ENCODE data around the gene IL21R. TPM values are rescaled to one million over a fixed set of nuclear protein-coding genes. Genes with fewer than 3 reads are reported as not detected.

IL21R gene
- total and polyA plus RNA-seq, 2 donors (not counting 1 experiment from before 2014, with no cell fraction given): 28.5 to 32.1 TPM

DNA sequence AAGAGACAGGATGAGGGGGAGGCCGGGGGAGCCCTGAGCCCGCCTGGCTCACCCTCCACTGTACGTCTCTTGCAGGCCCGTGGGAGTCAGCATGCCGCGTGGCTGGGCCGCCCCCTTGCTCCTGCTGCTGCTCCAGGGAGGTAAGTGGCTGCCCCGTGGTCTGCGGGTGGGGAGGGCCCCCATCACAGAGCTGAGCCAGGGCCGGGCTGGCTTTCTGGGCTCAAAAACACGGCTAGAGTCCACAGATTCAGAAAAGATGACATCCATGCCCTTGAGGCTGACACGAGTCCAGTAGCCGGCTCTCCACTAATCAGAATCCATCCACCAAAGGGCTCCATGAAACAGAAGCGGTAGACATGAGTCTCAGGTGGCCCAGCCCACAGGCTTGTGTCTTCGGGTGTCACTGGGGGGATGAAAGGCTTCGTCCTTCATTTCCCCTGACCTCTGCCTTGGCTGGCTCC, 28.0 kb downstream of the IL21R start:
- Histone ChIP-seq H3K36me3 (replicated peaks in 1 of 2; ENCODE audit: control extremely low read depth in 1 of 2, control insufficient read depth in 1 of 2, extremely low read depth in 1 of 2, insufficient read depth in 2 of 2, low read length in 1 of 2) (peaks cover 0 to 49% of the 10 kb centered on the region in 2 experiments), H3K79me2 (ENCODE audit: control insufficient read depth, insufficient read depth, low read length) (peaks cover 91% of the 10 kb centered on the region), H3K27me3 (replicated peaks in 1 of 4; ENCODE audit: control extremely low read depth in 1 of 4, control insufficient read depth in 3 of 4, insufficient read depth in 4 of 4, low read length in 3 of 4) (no peaks in the 10 kb centered on the region), H4K20me1 (ENCODE audit: control insufficient read depth, insufficient read depth, low read length, poor library complexity, severe bottlenecking) (peaks cover 85% of the 10 kb centered on the region), H3K27ac (ENCODE audit: low read length in 2 of 2) (peak overlapping the region; percentile 31 to 44), H3K4me2 (replicated peaks; ENCODE audit: low read depth, low read length, poor library complexity, severe bottlenecking) (peak overlapping the region; percentile 27), H3K9ac (ENCODE audit: low read length) (no peak overlapping the region), H3K9me3 (ENCODE audit: control extremely low read depth in 1 of 3, control insufficient read depth in 2 of 3, insufficient read depth in 1 of 3, low read length in 2 of 3) (no peaks in the 10 kb centered on the region), H2AFZ (ENCODE audit: insufficient read depth, low read depth, low read length, poor library complexity, severe bottlenecking) (no peak overlapping the region), H3K4me3 (ENCODE audit: control extremely low read depth in 1 of 5, extremely low read depth in 1 of 5, insufficient read depth in 1 of 5, low read depth in 2 of 5, low read length in 4 of 5) (no peak overlapping the region), H3K4me1 (ENCODE audit: control insufficient read depth in 2 of 2, insufficient read depth in 2 of 2, low read length in 2 of 2) (peaks cover 79 to 83% of the 10 kb centered on the region in 2 donors)
- 47% methylated on average over 16 of the region's 16 CpGs for WGBS (ENCODE audit: insufficient coverage)
- TF ChIP-seq CTCF (IDR thresholded peaks at IDR 0.05) (no peak), EZH2 (IDR thresholded peaks at IDR 0.05; ENCODE audit: borderline replicate concordance, insufficient read depth, low read depth, low read length, poor library complexity, severe bottlenecking) (no peak)
- H3K4me3 Mint-ChIP-seq: peak overlapping the region; percentile 52
- no peak for DNase-seq
- ChIA-PET CTCF (interaction anchor here (1.2 to 3.0 kb wide), 2 partner anchors 15 to 20 kb away, joined by 4 to 11 read pairs; no protein-coding TSS in a partner anchor), POLR2A (interaction anchor here (1.7 kb wide), 1 partner anchor 20 kb away, joined by 5 read pairs; no protein-coding TSS in a partner anchor)
- peaks cover 75% of the 10 kb centered on the region for H3K4me1 Mint-ChIP-seq
- peaks cover 3% of the 10 kb centered on the region for H3K9me3 Mint-ChIP-seq (ENCODE audit: insufficient read depth)
- peaks cover 4% of the 10 kb centered on the region for H3K27me3 Mint-ChIP-seq
- no peak for ATAC-seq (ENCODE audit: low read depth)
- H3K27ac Mint-ChIP-seq: peak overlapping the region; percentile 70
- intact Hi-C loops (cut with micrococcal nuclease): no loop called here

DNA sequence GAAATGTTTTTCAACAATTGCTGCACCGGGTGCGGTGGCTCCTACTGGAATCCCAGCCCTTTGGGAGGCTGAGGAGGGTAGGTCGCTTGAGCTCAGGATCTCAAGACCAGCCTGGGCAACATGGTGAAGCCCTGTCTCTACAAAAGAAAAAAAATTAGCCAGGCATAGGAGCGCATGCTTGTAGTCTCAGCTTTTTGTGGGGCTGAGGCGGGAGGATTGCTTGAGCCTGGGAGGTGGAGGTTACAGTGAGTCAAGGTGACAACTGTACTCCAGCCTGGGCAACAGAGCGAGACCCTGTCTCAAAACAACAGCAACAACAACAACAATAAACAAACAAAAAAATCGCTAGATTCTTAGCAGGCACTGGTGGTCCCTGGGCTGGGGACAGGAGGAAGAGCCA, 28.5 kb downstream of the IL21R start:
- H3K9ac ChIP-seq (ENCODE audit: low read length): no peak overlapping the region
- 81% methylated on average over 3 of the region's 7 CpGs for WGBS (ENCODE audit: insufficient coverage)
- DNase-seq (no peak), ATAC-seq (ENCODE audit: low read depth) (no peak)
- Mint-ChIP-seq H3K4me1 (peaks cover 71% of the 10 kb centered on the region), H3K9me3 (ENCODE audit: insufficient read depth) (peaks cover 3% of the 10 kb centered on the region), H3K4me3 (peak overlapping the region; percentile 52), H3K27ac (peak overlapping the region; percentile 70), H3K27me3 (peaks cover 4% of the 10 kb centered on the region)
- H3K27ac ChIP-seq (ENCODE audit: low read length in 2 of 2): peak overlapping the region; percentile 31 to 44
- H3K4me2 ChIP-seq (replicated peaks; ENCODE audit: low read depth, low read length, poor library complexity, severe bottlenecking): peak overlapping the region; percentile 27
- no peak for TF ChIP-seq CTCF (IDR thresholded peaks at IDR 0.05)
- no peak for TF ChIP-seq EZH2 (IDR thresholded peaks at IDR 0.05; ENCODE audit: borderline replicate concordance, insufficient read depth, low read depth, low read length, poor library complexity, severe bottlenecking)
- intact Hi-C loops (cut with micrococcal nuclease): no loop called here
- H4K20me1 ChIP-seq (ENCODE audit: control insufficient read depth, insufficient read depth, low read length, poor library complexity, severe bottlenecking): peaks cover 83% of the 10 kb centered on the region
- H3K79me2 ChIP-seq (ENCODE audit: control insufficient read depth, insufficient read depth, low read length): peaks cover 86% of the 10 kb centered on the region
- ChIA-PET CTCF (interaction anchor here (0.9 to 3.0 kb wide), 6 partner anchors 15 to 63 kb away, joined by 3 to 11 read pairs (median 4); no protein-coding TSS in a partner anchor), POLR2A (interaction anchor here (1.7 kb wide), 1 partner anchor 20 kb away, joined by 5 read pairs; no protein-coding TSS in a partner anchor)
- no peaks in the 10 kb centered on the region for H3K9me3 ChIP-seq (ENCODE audit: control extremely low read depth in 1 of 3, control insufficient read depth in 2 of 3, insufficient read depth in 1 of 3, low read length in 2 of 3)
- H2AFZ ChIP-seq (ENCODE audit: insufficient read depth, low read depth, low read length, poor library complexity, severe bottlenecking): no peak overlapping the region
- H3K4me3 ChIP-seq (ENCODE audit: control extremely low read depth in 1 of 5, extremely low read depth in 1 of 5, insufficient read depth in 1 of 5, low read depth in 2 of 5, low read length in 4 of 5): no peak overlapping the region
- no peaks in the 10 kb centered on the region for H3K27me3 ChIP-seq (replicated peaks in 1 of 4; ENCODE audit: control extremely low read depth in 1 of 4, control insufficient read depth in 3 of 4, insufficient read depth in 4 of 4, low read length in 3 of 4)
- peaks cover 76 to 78% of the 10 kb centered on the region in 2 donors for H3K4me1 ChIP-seq (ENCODE audit: control insufficient read depth in 2 of 2, insufficient read depth in 2 of 2, low read length in 2 of 2)
- peaks cover 0 to 49% of the 10 kb centered on the region in 2 experiments for H3K36me3 ChIP-seq (replicated peaks in 1 of 2; ENCODE audit: control extremely low read depth in 1 of 2, control insufficient read depth in 1 of 2, extremely low read depth in 1 of 2, insufficient read depth in 2 of 2, low read length in 1 of 2)
